Parathyroid adenoma (tissue), 2 donors: ENCODE measurements around the gene DNAH2.

ENCODE experiments used
- H2AFZ ChIP-seq: fragments of 300-600 bp; sonication (generic); one replicate; pipeline ENCODE4 v1.7.0; 2017; ENCODE audit warnings: antibody characterized with exemption, mild to moderate bottlenecking
- H3K27ac ChIP-seq: fragments of 300-600 bp; sonication (generic); one replicate; pipeline ENCODE4 v1.7.0; 2017
- H3K27me3 ChIP-seq: fragments of 300-600 bp; sonication (generic); one replicate; pipeline ENCODE4 v1.7.0; 2017; ENCODE audit warnings: low read length; ENCODE audit not compliant: control insufficient read depth, insufficient read depth
- H3K36me3 ChIP-seq: fragments of 300-600 bp; sonication (generic); one replicate; pipeline ENCODE4 v1.7.0; 2017; ENCODE audit warnings: low read length; ENCODE audit not compliant: control insufficient read depth, insufficient read depth
- H3K4me1 ChIP-seq: fragments of 300-600 bp; sonication (generic); one replicate; pipeline ENCODE4 v1.7.0; 2017; ENCODE audit warnings: control low read depth
- H3K4me2 ChIP-seq: fragments of 300-600 bp; sonication (generic); one replicate; pipeline ENCODE4 v1.7.0; 2017; ENCODE audit warnings: low read length
- H3K4me3 ChIP-seq: fragments of 300-600 bp; sonication (generic); one replicate; pipeline ENCODE4 v1.7.0; 2017; ENCODE audit warnings: low read depth, low read length
- H3K79me2 ChIP-seq: fragments of 300-600 bp; sonication (generic); one replicate; pipeline ENCODE4 v1.7.0; 2017; ENCODE audit warnings: control low read depth
- H3K9ac ChIP-seq: fragments of 300-600 bp; sonication (generic); one replicate; pipeline ENCODE4 v1.7.0; 2017; ENCODE audit warnings: mild to moderate bottlenecking
- H3K9me3 ChIP-seq: fragments of 300-600 bp; sonication (generic); one replicate; pipeline ENCODE4 v1.7.0; 2017; ENCODE audit warnings: low read length; ENCODE audit not compliant: control insufficient read depth
- CTCF ChIP-seq: fragments of 300-600 bp; sonication (generic); IDR thresholded peaks from one replicate; pipeline ENCODE4 v1.7.0; 2017; ENCODE audit warnings: antibody characterized with exemption, mild to moderate bottlenecking
- donor health status: primary hyperparathyroidism.

The DNAH2 gene

GRCh38 chr17:7880076-7880868 lies 162.7 kb downstream of the DNAH2 start:
- H3K9me3 ChIP-seq: no peaks in the 10 kb centered on the region
- no peak overlapping the region for H3K4me3 ChIP-seq
- H2AFZ ChIP-seq: no peak overlapping the region
- H3K27me3 ChIP-seq: no peaks in the 10 kb centered on the region
- no peak overlapping the region for H3K27ac ChIP-seq
- no peak overlapping the region for H3K4me2 ChIP-seq
- H3K79me2 ChIP-seq: no peaks in the 10 kb centered on the region
- H3K36me3 ChIP-seq: no peaks in the 10 kb centered on the region
- H3K4me1 ChIP-seq: peaks cover 8% of the 10 kb centered on the region
- no peak overlapping the region for H3K9ac ChIP-seq
- TF ChIP-seq CTCF: no peak

GRCh38 chr17:7881276-7882054 lies 163.9 kb downstream of the DNAH2 start:
- TF ChIP-seq CTCF: no peak
- H3K27me3 ChIP-seq: no peaks in the 10 kb centered on the region
- H3K9me3 ChIP-seq: no peaks in the 10 kb centered on the region
- no peaks in the 10 kb centered on the region for H3K79me2 ChIP-seq
- H3K9ac ChIP-seq: no peak overlapping the region
- no peak overlapping the region for H3K4me3 ChIP-seq
- H2AFZ ChIP-seq: no peak overlapping the region
- H3K4me1 ChIP-seq: peaks cover 8% of the 10 kb centered on the region
- H3K4me2 ChIP-seq: no peak overlapping the region
- H3K27ac ChIP-seq: peak overlapping the region; percentile 73
- no peaks in the 10 kb centered on the region for H3K36me3 ChIP-seq

- TF ChIP-seq CTCF: no peak
- Histone ChIP-seq H3K27me3 (no peaks in the 10 kb centered on the region), H3K4me2 (no peak overlapping the region), H3K4me3 (no peak overlapping the region), H3K27ac (peak overlapping the region; percentile 73), H3K9ac (no peak overlapping the region), H3K4me1 (peaks cover 11% of the 10 kb centered on the region), H3K36me3 (no peaks in the 10 kb centered on the region), H3K79me2 (no peaks in the 10 kb centered on the region), H3K9me3 (no peaks in the 10 kb centered on the region), H2AFZ (peak overlapping the region; percentile 7)
These were observed 164.5 kb downstream of the DNAH2 start for GRCh38 chr17:7882068-7882467.

DNA sequence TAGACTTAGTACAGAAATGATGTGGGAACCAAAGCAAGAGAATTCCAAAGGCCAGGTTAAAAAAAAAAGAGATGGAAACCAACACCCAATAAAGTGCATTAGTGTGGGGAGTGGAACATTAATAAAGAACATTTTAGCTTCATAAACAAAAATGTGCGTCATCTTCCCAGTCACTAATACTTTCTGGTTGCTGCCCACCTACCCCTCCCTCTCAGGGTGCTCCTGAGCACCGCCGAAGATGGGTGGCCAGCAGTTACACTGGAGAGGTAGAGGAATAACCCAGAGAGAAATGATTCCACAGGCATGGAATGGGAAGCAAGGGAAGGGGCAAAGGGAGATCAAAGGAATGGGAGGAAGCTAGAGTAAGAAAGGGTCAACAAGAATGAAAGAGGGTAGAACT lies 165.1 kb downstream of the DNAH2 start:
- Histone ChIP-seq H3K27ac (peak overlapping the region; percentile 73), H3K4me2 (no peak overlapping the region), H3K27me3 (no peaks in the 10 kb centered on the region), H3K4me1 (peaks cover 12% of the 10 kb centered on the region), H3K4me3 (no peak overlapping the region), H3K9ac (no peak overlapping the region), H3K9me3 (no peaks in the 10 kb centered on the region), H3K36me3 (no peaks in the 10 kb centered on the region), H3K79me2 (no peaks in the 10 kb centered on the region), H2AFZ (no peak overlapping the region)
- TF ChIP-seq CTCF: no peak
